Measurements from ENCODE around the gene STAP2.

DNA sequence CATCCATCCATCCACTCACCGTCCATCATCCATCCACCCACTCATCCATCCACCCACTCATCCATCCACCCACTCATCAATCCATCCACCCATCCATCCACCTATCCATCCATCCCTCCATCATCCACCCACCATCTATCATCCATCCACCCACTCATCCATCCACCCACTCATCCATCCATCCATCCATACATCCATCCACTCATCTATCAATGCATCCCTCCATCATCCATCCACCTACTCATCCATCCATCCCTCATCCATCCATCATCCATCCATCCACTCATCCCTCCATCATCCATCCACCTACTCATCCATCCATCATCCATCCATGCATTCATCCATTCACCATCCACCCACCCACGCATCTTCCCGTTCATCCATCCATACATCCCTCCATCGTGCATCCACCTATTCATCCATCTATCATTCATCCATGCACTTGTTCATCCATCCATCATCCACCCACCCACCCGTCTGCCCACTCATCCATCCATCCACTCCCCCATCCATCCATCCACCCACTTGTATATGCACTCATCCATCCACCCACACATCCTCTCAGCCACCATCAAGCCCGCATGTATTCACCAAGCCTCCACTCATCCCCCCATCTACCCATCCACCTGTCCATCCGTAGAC is 3.6 kb downstream of the STAP2 start:
- TF ChIP-seq ZFP3 (CRISPR knock-in tag; IDR thresholded peaks at IDR 0.05) (no peak), ZFP30 (CRISPR knock-in tag; IDR thresholded peaks at IDR 0.05) (no peak), RARB (CRISPR knock-in tag; IDR thresholded peaks at IDR 0.05) (no peak)
- TF ChIP-seq, protein P1, sequence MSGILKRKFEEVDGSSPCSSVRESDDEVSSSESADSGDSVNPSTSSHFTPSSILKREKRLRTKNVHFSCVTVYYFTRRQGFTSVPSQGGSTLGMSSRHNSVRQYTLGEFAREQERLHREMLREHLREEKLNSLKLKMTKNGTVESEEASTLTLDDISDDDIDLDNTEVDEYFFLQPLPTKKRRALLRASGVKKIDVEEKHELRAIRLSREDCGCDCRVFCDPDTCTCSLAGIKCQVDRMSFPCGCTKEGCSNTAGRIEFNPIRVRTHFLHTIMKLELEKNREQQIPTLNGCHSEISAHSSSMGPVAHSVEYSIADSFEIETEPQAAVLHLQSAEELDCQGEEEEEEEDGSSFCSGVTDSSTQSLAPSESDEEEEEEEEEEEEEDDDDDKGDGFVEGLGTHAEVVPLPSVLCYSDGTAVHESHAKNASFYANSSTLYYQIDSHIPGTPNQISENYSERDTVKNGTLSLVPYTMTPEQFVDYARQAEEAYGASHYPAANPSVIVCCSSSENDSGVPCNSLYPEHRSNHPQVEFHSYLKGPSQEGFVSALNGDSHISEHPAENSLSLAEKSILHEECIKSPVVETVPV (CRISPR knock-in tag; IDR thresholded peaks at IDR 0.05) = no peak
- TF ChIP-seq, protein P2, sequence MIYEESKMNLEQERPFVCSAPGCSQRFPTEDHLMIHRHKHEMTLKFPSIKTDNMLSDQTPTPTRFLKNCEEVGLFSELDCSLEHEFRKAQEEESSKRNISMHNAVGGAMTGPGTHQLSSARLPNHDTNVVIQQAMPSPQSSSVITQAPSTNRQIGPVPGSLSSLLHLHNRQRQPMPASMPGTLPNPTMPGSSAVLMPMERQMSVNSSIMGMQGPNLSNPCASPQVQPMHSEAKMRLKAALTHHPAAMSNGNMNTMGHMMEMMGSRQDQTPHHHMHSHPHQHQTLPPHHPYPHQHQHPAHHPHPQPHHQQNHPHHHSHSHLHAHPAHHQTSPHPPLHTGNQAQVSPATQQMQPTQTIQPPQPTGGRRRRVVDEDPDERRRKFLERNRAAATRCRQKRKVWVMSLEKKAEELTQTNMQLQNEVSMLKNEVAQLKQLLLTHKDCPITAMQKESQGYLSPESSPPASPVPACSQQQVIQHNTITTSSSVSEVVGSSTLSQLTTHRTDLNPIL (CRISPR knock-in tag; IDR thresholded peaks at IDR 0.05; ENCODE audit: low read depth) = no peak

All from SK-N-SH treated with all-trans-retinoic acid at 6 μM for 48 hours (cell line).